A673 (cell line): ENCODE data around the gene NUDT3. TPM values are rescaled to one million over a fixed set of nuclear protein-coding genes. Genes with fewer than 3 reads are reported as not detected.
"Not testable (repeated sequence)": the region's sequence is repeated elsewhere in the genome, so short reads cannot be mapped to it uniquely, and the experiment has no call there.

Experiments used
- BruUV-seq: library from RNA; stranded (reverse); fragments of 400-500 nt; replicated peaks from 2 replicates; lab custom pipeline; 2021; lab: Mats Ljungman, UMichigan
- CTCF ChIA-PET: fragments of 300-600 bp; sonication (Branson Sonifier 250); formaldehyde crosslinking; loops from one replicate; lab custom pipeline; 2022; ENCODE audit warnings: antibody characterized with exemption; lab: Charles Lee
- POLR2A ChIA-PET: fragments of 300-600 bp; sonication (Branson Sonifier 250); formaldehyde crosslinking; loops from one replicate; lab custom pipeline; 2022; ENCODE audit warnings: antibody characterized with exemption; ENCODE audit not compliant: low non-redundant PET; lab: Charles Lee
- DNase-seq: peaks from one replicate; pipeline ENCODE4 v3.0.0-alpha.2; 2015; ENCODE audit warnings: low spot score
- H3K27ac ChIP-seq: fragments of 200-600 bp; sonication (generic); 2 replicates; pipeline ENCODE4 v1.5.1; 2016; ENCODE audit warnings: mixed run types, low read depth, mild to moderate bottlenecking, mixed read lengths, antibody characterized with exemption, low read length; ENCODE audit not compliant: poor library complexity, severe bottlenecking
- H3K27me3 ChIP-seq: fragments of 200-600 bp; sonication (generic); replicated peaks from 2 replicates; pipeline ENCODE4 v1.6.1; 2017; ENCODE audit warnings: mixed run types, low read depth, mild to moderate bottlenecking, mixed read lengths, antibody characterized with exemption, low read length; ENCODE audit not compliant: insufficient read depth, poor library complexity
- H3K36me3 ChIP-seq: fragments of 200-600 bp; sonication (generic); 2 replicates; pipeline ENCODE4 v1.6.1; 2016; ENCODE audit warnings: mixed run types, mild to moderate bottlenecking, mixed read lengths, antibody characterized with exemption, low read length; ENCODE audit not compliant: insufficient read depth, poor library complexity, severe bottlenecking
- H3K4me1 ChIP-seq: fragments of 200-600 bp; sonication (generic); 2 replicates; pipeline ENCODE4 v1.6.1; 2017; ENCODE audit warnings: mixed run types, mild to moderate bottlenecking, mixed read lengths, antibody characterized with exemption, low read length; ENCODE audit not compliant: insufficient read depth, poor library complexity, severe bottlenecking
- H3K4me3 ChIP-seq: fragments of 200-600 bp; sonication (generic); 2 replicates; pipeline ENCODE4 v1.5.1; 2016; ENCODE audit warnings: low read depth, mixed run types, mild to moderate bottlenecking, mixed read lengths, low read length; ENCODE audit not compliant: poor library complexity, severe bottlenecking
- H3K9me3 ChIP-seq: fragments of 200-600 bp; sonication (generic); 2 replicates; pipeline ENCODE4 v1.6.1; 2016; ENCODE audit warnings: mixed run types, low read depth, mild to moderate bottlenecking, mixed read lengths, antibody characterized with exemption, low read length; ENCODE audit not compliant: poor library complexity, severe bottlenecking
- CTCF ChIP-seq: fragments of 300-800, 200-600 bp; sonication (generic); conservative IDR thresholded peaks from 2 replicates; pipeline ENCODE4 v1.5.1; 2017; ENCODE audit warnings: low read depth, mild to moderate bottlenecking, antibody characterized with exemption, low read length, moderate library complexity, mixed read lengths
- EZH2 ChIP-seq: fragments of 200-600 bp; sonication (generic); IDR thresholded peaks from 2 replicates; pipeline ENCODE4 v1.6.1; 2017; ENCODE audit warnings: borderline replicate concordance, low read depth, mild to moderate bottlenecking, mixed read lengths, antibody characterized with exemption, low read length; ENCODE audit not compliant: poor library complexity, severe bottlenecking
- intact Hi-C: fragments of 100-400 bp; cut with micrococcal nuclease; formaldehyde crosslinking; loops from one replicate; pipeline ENCODE4 v1.10.0; 2022; ENCODE audit not compliant: unreplicated experiment
- total RNA-seq: library from RNA; stranded (reverse); gene quantifications from 2 replicates; pipeline ENCODE4 v1.2.3, GENCODE V29; 2021

Gene NUDT3
- total RNA-seq, 1 experiment from 2014 or later, result 34.1 TPM

GRCh38 chr6:34267746-34268145, 124.7 kb downstream of the NUDT3 start:
- Histone ChIP-seq H3K36me3 (no peaks in the 10 kb centered on the region), H3K9me3 (no peaks in the 10 kb centered on the region), H3K4me3 (no peak overlapping the region), H3K27me3 (no peaks in the 10 kb centered on the region), H3K4me1 (no peaks in the 10 kb centered on the region), H3K27ac (no peak overlapping the region)
- BruUV-seq, result no TSS peak
- intact Hi-C loops, result no loop called here
- POLR2A ChIA-PET, result no interaction called here
- CTCF ChIA-PET, result interaction anchor here (0.6 kb wide), 1 partner anchor 24 kb away, joined by 3 read pairs; no protein-coding TSS in a partner anchor
- TF ChIP-seq CTCF, result no peak
- TF ChIP-seq EZH2, result no peak
- no peak for DNase-seq

GRCh38 chr6:34263484-34263883, 129.0 kb downstream of the NUDT3 start:
- H3K27me3 ChIP-seq, POLR2A ChIA-PET, H3K27ac ChIP-seq, CTCF ChIA-PET, H3K4me1 ChIP-seq, DNase-seq, H3K9me3 ChIP-seq, H3K4me3 ChIP-seq, H3K36me3 ChIP-seq, intact Hi-C loops, BruUV-seq: not testable (repeated sequence)

DNA sequence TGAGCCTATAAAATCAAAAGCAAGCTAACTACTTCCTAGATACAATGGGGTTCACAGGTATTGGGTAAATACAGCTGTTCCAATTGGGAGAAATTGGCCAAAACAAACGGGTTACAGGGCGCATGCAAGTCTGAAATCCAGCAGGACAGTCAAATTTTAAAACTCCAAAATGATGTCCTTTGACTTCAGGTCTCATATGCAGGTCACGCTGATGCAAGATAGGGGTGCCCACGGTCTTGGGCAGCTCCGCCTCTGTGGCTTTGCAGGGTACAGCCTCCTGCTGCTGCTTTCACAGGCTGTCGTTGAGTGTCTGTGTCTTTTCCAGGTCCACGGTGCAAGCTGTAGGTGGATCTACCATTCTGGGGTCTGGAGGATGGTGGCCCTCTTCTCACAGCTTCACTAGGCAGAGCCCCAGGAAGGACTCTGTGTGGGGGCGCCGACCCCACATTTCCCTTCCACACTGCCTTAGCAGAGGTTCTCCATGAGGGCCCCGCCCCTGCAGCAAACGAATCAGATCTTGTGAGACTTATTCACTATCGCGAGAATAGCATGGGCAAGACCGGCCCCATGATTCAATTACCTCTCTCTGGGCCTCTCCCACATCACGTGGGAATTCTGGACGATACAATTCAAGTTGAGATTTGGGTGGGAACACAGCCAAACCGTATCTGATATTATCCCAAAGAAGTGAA, 131.7 kb downstream of the NUDT3 start:
- DNase-seq, result no peak
- no TSS peak for BruUV-seq
- Histone ChIP-seq H3K9me3 (no peaks in the 10 kb centered on the region), H3K4me3 (no peak overlapping the region), H3K36me3 (no peaks in the 10 kb centered on the region), H3K27ac (no peak overlapping the region), H3K4me1 (no peaks in the 10 kb centered on the region), H3K27me3 (no peaks in the 10 kb centered on the region)
- ChIA-PET POLR2A (no interaction called here), CTCF (no interaction called here)
- intact Hi-C loops, result no loop called here
- TF ChIP-seq EZH2 (no peak), CTCF (no peak)
